Trophoblast cell (in vitro differentiated cells and primary cell): ENCODE results near the gene RAMP3.

Source experiments
- DNase-seq, 2 donors: peaks; one replicate each; pipeline ENCODE4 v3.0.0-alpha.2; 2016
- H2AFZ ChIP-seq: 2 replicates; pipeline ENCODE4 v1.6.1; 2013; ENCODE audit warnings: low read length, moderate library complexity, mild to moderate bottlenecking; ENCODE audit not compliant: insufficient read depth, poor library complexity
- H2AK5ac ChIP-seq: 2 replicates; pipeline ENCODE4 v1.6.1; 2013; ENCODE audit warnings: mild to moderate bottlenecking, low read length
- H2BK120ac ChIP-seq: 2 replicates; pipeline ENCODE4 v1.6.1; 2013; ENCODE audit warnings: low read length, mild to moderate bottlenecking, moderate library complexity; ENCODE audit not compliant: insufficient read depth, poor library complexity
- H2BK12ac ChIP-seq: 2 replicates; pipeline ENCODE4 v1.6.1; 2013; ENCODE audit warnings: mild to moderate bottlenecking, low read length, moderate library complexity
- H2BK5ac ChIP-seq: 2 replicates; pipeline ENCODE4 v1.6.1; 2013; ENCODE audit warnings: low read length, low read depth, moderate library complexity, mild to moderate bottlenecking; ENCODE audit not compliant: poor library complexity
- H3K14ac ChIP-seq: 2 replicates; pipeline ENCODE4 v1.6.1; 2013; ENCODE audit warnings: mild to moderate bottlenecking, low read length
- H3K18ac ChIP-seq: 2 replicates; pipeline ENCODE4 v1.6.1; 2013; ENCODE audit warnings: mild to moderate bottlenecking, low read length
- H3K23ac ChIP-seq: 2 replicates; pipeline ENCODE4 v1.6.1; 2013; ENCODE audit warnings: low read length
- H3K27ac ChIP-seq: 2 replicates; pipeline ENCODE4 v1.5.1; 2013; ENCODE audit warnings: low read depth, mild to moderate bottlenecking, inconsistent platforms, low read length, moderate library complexity
- H3K27me3 ChIP-seq: 2 replicates; pipeline ENCODE4 v1.6.1; 2013; ENCODE audit warnings: inconsistent platforms, mild to moderate bottlenecking, low read length, moderate library complexity; ENCODE audit not compliant: insufficient read depth
- H3K36me3 ChIP-seq, 2 experiments: 1 replicate in 1 of 2; 2 replicates in 1 of 2; pipeline ENCODE4 v1.6.1; 2013; ENCODE audit warnings: low read length in 2 of 2, mild to moderate bottlenecking in 2 of 2, moderate library complexity in 1 of 2; ENCODE audit not compliant: insufficient read depth in 2 of 2, control insufficient read depth in 1 of 2
- H3K4ac ChIP-seq: 2 replicates; pipeline ENCODE4 v1.6.1; 2013; ENCODE audit warnings: low read depth, mild to moderate bottlenecking, low read length, moderate library complexity
- H3K4me1 ChIP-seq, 2 experiments: 1 replicate in 1 of 2; 2 replicates in 1 of 2; pipeline ENCODE4 v1.6.1; 2013; ENCODE audit warnings: low read length in 2 of 2, mild to moderate bottlenecking in 2 of 2, moderate library complexity in 1 of 2; ENCODE audit not compliant: insufficient read depth in 2 of 2, control insufficient read depth in 1 of 2
- H3K4me2 ChIP-seq: 2 replicates; pipeline ENCODE4 v1.6.1; 2013; ENCODE audit warnings: inconsistent platforms, mild to moderate bottlenecking, low read length, moderate library complexity
- H3K4me3 ChIP-seq: 2 replicates; pipeline ENCODE4 v1.5.1; 2013; ENCODE audit warnings: mild to moderate bottlenecking, low read depth, low read length, inconsistent platforms
- H3K79me1 ChIP-seq: one replicate; pipeline ENCODE4 v1.6.1; 2013; ENCODE audit warnings: low read length
- H3K79me2 ChIP-seq: 2 replicates; pipeline ENCODE4 v1.6.1; 2013; ENCODE audit warnings: low read length, mild to moderate bottlenecking; ENCODE audit not compliant: control insufficient read depth, insufficient read depth, poor library complexity
- H3K9ac ChIP-seq: 2 replicates; pipeline ENCODE4 v1.6.1; 2013; ENCODE audit warnings: mild to moderate bottlenecking, low read length
- H3K9me3 ChIP-seq: 2 replicates; pipeline ENCODE4 v1.6.1; 2013; ENCODE audit warnings: low read depth, mild to moderate bottlenecking, control low read depth, inconsistent platforms, low read length; ENCODE audit not compliant: insufficient read depth
- H4K12ac ChIP-seq: 2 replicates; pipeline ENCODE4 v1.6.1; 2013; ENCODE audit warnings: low read depth, mild to moderate bottlenecking, low read length, moderate library complexity
- H4K8ac ChIP-seq: 2 replicates; pipeline ENCODE4 v1.6.1; 2013; ENCODE audit warnings: low read depth, mild to moderate bottlenecking, low read length, moderate library complexity
- H4K91ac ChIP-seq: one replicate; pipeline ENCODE4 v1.6.1; 2013; ENCODE audit warnings: low read depth, mild to moderate bottlenecking, low read length, moderate library complexity
- WGBS: extraction: QIAGEN DNeasy Blood & Tissue Kit; methylation state at CpG from one replicate; pipeline ENCODE4 v1.1.7; 2013; ENCODE audit warnings: missing lambda C conversion rate; ENCODE audit not compliant: insufficient read length, insufficient coverage; ENCODE audit errors: extremely low coverage; 5-methylcytosine and 5-hydroxymethylcytosine counted together

RAMP3 gene

DNA sequence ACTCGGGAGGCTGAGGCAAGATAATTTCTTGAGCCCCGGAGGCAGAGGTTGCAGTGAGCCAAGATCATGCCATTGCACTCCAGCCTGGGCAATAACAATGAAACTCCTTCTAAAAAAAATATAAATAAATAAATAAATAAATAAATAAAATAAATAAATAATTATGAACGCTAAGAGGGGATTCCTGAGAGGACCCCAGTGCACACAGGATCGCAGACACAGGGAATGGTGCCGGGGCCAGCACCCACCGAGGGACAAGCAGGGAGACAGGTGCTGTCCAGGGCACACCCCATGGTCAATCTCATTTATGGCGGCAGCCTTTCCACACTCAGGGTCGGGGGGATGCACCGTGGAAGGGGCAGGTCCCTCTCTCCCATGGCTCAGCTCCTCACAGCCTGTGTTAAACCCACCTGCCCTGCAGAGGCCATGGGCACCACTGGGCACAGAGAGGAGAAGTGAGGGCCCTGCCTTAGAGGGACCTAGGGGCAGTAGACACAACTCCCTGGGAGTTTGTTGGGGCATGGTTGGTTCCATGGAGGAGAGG lies 2.2 kb upstream of the RAMP3 start:
- H3K79me2 ChIP-seq, result no peaks in the 10 kb centered on the region
- no peak overlapping the region for H4K12ac ChIP-seq
- H4K91ac ChIP-seq, result no peak overlapping the region
- no peak overlapping the region for H3K18ac ChIP-seq
- H2BK5ac ChIP-seq, result no peak overlapping the region
- no peak overlapping the region for H3K4me2 ChIP-seq
- H3K14ac ChIP-seq, result no peak overlapping the region
- no peak overlapping the region for H3K4me3 ChIP-seq
- no peak for DNase-seq
- peaks cover 23% of the 10 kb centered on the region for H3K27me3 ChIP-seq
- H3K23ac ChIP-seq, result no peak overlapping the region
- H3K36me3 ChIP-seq, result no peaks in the 10 kb centered on the region
- no peak overlapping the region for H2BK12ac ChIP-seq
- no peak overlapping the region for H2AFZ ChIP-seq
- no peak overlapping the region for H3K27ac ChIP-seq
- H2AK5ac ChIP-seq, result no peak overlapping the region
- H3K4me1 ChIP-seq, result peaks cover 0 to 2% of the 10 kb centered on the region in 2 experiments
- no CpG with 5 or more reads among the region's 9 CpGs for WGBS
- H3K9me3 ChIP-seq, result peaks cover 14% of the 10 kb centered on the region
- H4K8ac ChIP-seq, result no peak overlapping the region
- H3K9ac ChIP-seq, result no peak overlapping the region
- no peak overlapping the region for H2BK120ac ChIP-seq
- no peaks in the 10 kb centered on the region for H3K79me1 ChIP-seq
- H3K4ac ChIP-seq, result no peak overlapping the region

GRCh38 chr7:45155941-45156340 lies 1.6 kb upstream of the RAMP3 start:
- Histone ChIP-seq H3K4me1 (peaks cover 0 to 2% of the 10 kb centered on the region in 2 experiments), H2AK5ac (no peak overlapping the region), H2BK120ac (no peak overlapping the region), H4K91ac (no peak overlapping the region), H3K27ac (no peak overlapping the region), H3K4me3 (no peak overlapping the region), H3K9ac (no peak overlapping the region), H3K14ac (no peak overlapping the region), H3K36me3 (no peaks in the 10 kb centered on the region), H3K27me3 (peaks cover 23% of the 10 kb centered on the region), H3K79me1 (no peaks in the 10 kb centered on the region), H2AFZ (no peak overlapping the region), H3K4me2 (no peak overlapping the region), H3K23ac (no peak overlapping the region), H3K4ac (no peak overlapping the region), H3K18ac (no peak overlapping the region), H2BK5ac (no peak overlapping the region), H3K9me3 (peaks cover 14% of the 10 kb centered on the region), H2BK12ac (no peak overlapping the region), H4K12ac (no peak overlapping the region), H3K79me2 (no peaks in the 10 kb centered on the region), H4K8ac (no peak overlapping the region)
- WGBS, result no CpG with 5 or more reads among the region's 4 CpGs
- no peak for DNase-seq

DNA sequence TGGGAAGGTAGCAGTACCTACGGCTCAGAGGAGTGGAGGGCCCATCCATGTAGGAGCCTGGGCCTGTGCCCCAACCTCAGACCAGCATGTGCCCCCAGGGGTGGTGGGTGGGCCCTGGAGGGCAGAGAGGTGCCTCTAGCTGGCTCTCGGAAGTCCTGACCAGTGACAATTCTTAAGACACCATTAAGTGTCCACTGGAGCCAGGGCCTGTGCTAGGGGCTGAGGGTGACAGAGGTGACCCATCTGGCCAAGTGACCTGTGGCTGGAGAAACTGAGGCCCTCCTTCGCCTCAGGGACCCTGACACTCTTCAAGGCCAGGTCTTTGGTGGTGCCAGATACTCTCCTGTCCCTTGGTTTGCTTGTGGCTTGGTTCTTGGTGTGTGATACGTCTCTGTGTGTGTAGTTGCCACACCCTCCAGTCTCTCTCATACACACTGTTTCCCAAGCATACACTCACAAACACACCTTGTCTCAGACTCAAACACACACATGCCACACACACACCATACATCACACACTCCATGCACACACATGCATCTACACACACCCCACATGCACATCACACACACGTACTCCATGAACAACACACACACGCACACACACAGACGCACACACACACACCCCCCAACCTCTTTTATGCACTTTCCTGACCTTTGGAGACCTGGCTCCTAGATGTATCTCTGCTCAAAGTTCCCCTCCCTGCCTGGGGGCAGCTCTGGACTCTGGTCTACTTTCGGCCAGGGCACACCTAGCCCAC lies 897 bp upstream of the RAMP3 start:
- Histone ChIP-seq H4K12ac (no peak overlapping the region), H3K4ac (no peak overlapping the region), H4K8ac (no peak overlapping the region), H3K18ac (no peak overlapping the region), H2BK5ac (no peak overlapping the region), H2AFZ (no peak overlapping the region), H3K9me3 (peaks cover 13% of the 10 kb centered on the region), H3K4me3 (no peak overlapping the region), H3K4me2 (no peak overlapping the region), H3K14ac (no peak overlapping the region), H4K91ac (no peak overlapping the region), H3K27me3 (peaks cover 23% of the 10 kb centered on the region), H3K4me1 (peaks cover 0 to 2% of the 10 kb centered on the region in 2 experiments), H3K36me3 (no peaks in the 10 kb centered on the region), H3K79me1 (no peaks in the 10 kb centered on the region), H3K27ac (no peak overlapping the region), H2BK12ac (no peak overlapping the region), H2BK120ac (no peak overlapping the region), H2AK5ac (no peak overlapping the region), H3K9ac (no peak overlapping the region), H3K23ac (no peak overlapping the region), H3K79me2 (no peaks in the 10 kb centered on the region)
- WGBS, result no CpG with 5 or more reads among the region's 8 CpGs
- DNase-seq, result no peak

DNA sequence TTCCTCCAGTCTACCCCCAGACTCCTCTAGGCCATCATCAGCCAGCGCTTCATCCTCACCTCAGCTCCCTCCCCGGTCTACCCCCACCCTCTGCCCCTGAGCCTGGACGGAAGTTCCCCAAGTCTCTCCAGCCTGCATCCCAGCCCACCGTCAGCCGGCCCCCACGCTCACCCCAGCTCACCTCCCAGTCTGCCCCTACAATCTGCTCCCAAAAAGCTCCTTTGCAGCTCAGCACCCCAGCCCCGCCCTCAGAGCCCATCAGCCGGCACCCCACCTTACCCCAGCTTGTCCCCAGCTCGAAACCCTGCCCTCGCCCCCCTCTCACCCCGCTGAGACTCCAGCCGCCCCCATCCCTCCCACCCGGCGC lies 322 bp upstream of the RAMP3 start:
- H2AFZ ChIP-seq, result no peak overlapping the region
- H3K79me1 ChIP-seq, result no peaks in the 10 kb centered on the region
- no peak overlapping the region for H2BK120ac ChIP-seq
- H4K91ac ChIP-seq, result no peak overlapping the region
- H4K8ac ChIP-seq, result no peak overlapping the region
- H3K4me1 ChIP-seq, result peaks cover 0 to 2% of the 10 kb centered on the region in 2 experiments
- H3K4me2 ChIP-seq, result no peak overlapping the region
- no peak overlapping the region for H3K14ac ChIP-seq
- H3K9ac ChIP-seq, result no peak overlapping the region
- H2BK12ac ChIP-seq, result no peak overlapping the region
- H3K18ac ChIP-seq, result no peak overlapping the region
- no peak overlapping the region for H3K27ac ChIP-seq
- H4K12ac ChIP-seq, result no peak overlapping the region
- H3K36me3 ChIP-seq, result no peaks in the 10 kb centered on the region
- H3K4me3 ChIP-seq, result no peak overlapping the region
- no peaks in the 10 kb centered on the region for H3K79me2 ChIP-seq
- no peak overlapping the region for H3K4ac ChIP-seq
- H2BK5ac ChIP-seq, result no peak overlapping the region
- H3K9me3 ChIP-seq, result peaks cover 13% of the 10 kb centered on the region
- H2AK5ac ChIP-seq, result no peak overlapping the region
- H3K23ac ChIP-seq, result no peak overlapping the region
- no peak for DNase-seq
- H3K27me3 ChIP-seq, result peaks cover 23% of the 10 kb centered on the region
- WGBS, result no CpG with 5 or more reads among the region's 14 CpGs
